HG03025 (cell line): ENCODE measurements around the gene TNFAIP8L1.
"Not testable (repeated sequence)": the region's sequence is repeated elsewhere in the genome, so short reads cannot be mapped to it uniquely, and the experiment has no call there.

ENCODE experiments used
- ATAC-seq: cut with Tn5 transposase; IDR thresholded peaks from one replicate; pipeline ENCODE4 v1.9.1; 2021; ENCODE audit warnings: mild to moderate bottlenecking, moderate library complexity; ENCODE audit not compliant: unreplicated experiment, low FRiP score

Gene TNFAIP8L1

DNA sequence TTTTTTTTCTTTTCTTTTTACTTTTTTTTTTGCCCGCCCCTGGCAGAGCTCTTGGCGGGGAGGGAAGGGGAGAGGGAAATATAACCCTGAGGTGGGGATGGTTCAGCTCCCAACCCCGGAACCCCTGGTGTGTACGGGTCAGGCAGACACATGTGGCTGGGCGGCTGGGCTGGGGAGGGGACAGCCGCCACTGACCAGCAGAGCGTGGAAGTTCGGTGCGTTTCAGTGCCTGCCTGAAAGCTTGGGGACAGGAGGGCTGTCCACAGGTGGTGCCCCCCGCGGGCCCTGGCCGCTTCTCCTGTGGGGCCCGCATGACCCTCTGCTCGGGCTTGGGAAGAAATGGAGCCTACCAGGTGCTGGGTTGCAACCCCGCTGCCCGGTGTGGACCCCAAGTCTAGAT is 36.0 kb downstream of the TNFAIP8L1 start:
- no peak for ATAC-seq

DNA sequence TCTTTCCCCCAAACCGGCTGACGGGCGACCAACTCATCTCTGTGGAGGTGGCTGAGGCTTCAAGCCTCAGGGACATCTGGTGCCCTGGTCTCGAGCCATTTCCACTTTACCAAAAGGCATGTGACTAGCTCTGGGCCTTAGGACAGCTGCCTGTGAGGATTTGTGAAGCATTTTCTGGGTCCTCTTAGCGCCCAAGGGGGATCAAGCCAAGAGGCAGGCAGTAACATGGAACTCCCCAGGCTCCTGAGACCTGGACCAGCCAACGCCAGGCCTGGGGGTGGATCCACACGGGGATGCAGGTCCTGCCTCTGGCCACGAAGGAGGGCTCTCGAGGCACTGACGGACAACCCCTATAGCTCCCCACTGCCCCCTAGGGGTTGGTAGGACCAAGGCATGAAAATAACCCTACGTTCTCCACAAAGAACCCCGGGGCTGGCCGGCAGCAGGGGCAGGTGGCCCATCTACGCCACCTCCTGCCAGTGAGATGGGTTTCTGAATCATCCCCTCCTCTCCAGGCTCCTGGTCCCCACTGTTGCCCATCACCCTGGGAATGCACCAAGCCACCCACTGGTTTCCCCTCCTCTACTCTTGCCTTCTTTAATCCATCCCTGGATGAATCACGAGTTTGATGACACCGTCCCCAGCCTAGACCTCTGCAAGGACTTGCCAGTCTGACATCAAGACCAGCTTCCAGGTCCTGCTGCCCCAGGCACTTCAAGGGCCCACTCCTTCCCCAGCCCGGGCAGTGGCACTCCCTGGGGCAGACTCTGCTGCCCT is 37.8 kb downstream of the TNFAIP8L1 start:
- ATAC-seq = no peak

DNA sequence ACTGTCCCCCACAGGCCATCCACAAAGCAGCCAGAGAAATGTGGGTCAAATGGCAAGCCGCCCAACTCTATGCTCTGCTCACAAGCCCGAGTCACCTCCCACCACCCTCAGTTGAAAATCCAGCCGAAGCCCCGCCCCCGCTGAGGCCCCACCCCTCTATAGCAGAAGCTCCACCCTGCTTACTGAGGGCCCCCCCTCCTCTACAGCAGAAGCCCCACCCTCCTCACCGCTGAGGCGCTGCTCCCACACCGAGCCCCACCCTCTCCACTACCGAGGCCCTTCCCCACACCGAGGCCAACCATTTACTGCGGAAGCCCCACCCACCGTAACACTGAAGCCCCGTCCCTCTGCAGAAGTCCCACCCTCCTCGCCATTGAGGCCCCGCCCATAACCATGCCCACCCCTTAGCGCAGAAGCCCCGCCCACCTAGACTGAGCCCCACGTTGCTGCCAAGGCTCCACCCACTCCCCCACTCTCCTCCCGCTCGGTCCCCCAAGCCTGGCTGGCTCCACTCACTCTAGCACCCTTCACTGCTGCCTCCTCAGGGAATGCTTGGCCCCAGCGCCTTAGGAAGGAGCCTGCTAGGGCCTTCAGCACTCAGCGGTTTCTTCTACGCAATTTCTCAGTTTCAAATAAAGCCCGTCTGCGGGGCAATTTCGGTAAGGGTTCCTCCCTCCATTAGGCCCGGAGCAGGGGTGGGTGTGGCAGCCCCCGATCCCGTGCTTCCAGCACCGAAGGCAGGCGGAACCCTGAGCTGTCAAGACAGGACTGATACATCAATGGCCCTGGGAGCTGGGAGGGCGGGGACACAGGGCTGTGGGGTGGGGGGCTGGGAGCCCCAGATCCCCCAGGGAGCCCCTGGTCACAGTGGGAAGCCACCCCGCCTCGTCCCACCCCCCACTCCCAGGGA is 39.8 kb downstream of the TNFAIP8L1 start:
- no peak for ATAC-seq

DNA sequence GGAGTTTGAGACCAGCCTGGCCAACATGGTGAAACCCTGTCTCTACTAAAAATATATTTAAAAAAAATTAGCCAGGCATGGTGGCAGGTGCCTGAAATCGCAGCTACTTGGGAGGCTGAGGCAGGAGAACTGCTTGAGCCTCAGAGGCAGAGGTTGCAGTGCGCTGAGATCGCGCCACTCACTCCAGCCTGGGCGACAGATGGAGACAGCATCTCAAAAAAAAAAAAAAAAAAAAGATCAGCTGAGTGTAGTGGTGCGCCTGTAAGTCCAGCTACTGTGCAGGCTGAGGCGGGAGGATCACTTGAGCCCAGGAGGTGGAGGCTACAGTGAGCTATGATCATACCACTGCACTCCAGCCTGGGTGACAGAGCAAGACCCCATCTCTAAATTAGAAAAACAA is 40.7 kb downstream of the TNFAIP8L1 start:
- ATAC-seq = not testable (repeated sequence)

DNA sequence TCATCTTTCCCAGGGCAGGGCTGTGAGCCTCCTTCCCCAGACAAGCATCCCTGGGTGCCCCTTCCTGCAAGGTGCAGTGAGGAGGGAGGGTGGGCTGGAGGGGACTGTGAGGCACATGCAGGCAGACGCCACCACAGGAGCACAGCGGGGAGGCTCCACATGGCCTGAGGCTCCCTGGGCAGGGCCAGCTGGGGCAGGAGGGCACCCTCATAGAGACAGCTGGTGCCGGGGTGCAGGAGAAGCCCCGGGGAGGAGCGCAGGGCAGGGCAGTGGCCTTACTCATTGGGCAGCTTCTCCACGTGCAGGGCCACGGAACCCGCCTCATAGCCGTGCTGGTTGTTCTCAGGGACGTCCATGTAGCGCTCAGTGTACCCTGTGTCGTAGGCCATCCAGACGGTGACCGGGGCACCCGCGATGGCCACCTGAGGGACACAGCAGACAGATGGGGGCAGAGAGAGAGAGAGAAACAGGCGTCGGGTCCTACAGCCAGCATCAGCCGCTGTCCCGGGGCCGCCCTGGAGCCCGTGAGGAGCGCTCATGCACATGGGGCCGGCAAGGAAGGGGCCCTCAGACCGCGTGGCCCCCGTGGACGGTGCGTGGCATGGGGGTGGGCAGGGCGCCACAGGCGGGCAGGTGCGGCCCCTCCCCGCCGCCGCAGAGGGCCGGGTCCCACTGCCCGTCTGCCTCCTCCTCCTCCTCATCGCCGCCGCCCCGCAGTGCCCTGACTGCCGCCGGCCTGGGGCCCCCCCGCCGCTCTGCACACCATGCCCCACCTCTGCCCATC is 43.3 kb downstream of the TNFAIP8L1 start:
- no peak for ATAC-seq

DNA sequence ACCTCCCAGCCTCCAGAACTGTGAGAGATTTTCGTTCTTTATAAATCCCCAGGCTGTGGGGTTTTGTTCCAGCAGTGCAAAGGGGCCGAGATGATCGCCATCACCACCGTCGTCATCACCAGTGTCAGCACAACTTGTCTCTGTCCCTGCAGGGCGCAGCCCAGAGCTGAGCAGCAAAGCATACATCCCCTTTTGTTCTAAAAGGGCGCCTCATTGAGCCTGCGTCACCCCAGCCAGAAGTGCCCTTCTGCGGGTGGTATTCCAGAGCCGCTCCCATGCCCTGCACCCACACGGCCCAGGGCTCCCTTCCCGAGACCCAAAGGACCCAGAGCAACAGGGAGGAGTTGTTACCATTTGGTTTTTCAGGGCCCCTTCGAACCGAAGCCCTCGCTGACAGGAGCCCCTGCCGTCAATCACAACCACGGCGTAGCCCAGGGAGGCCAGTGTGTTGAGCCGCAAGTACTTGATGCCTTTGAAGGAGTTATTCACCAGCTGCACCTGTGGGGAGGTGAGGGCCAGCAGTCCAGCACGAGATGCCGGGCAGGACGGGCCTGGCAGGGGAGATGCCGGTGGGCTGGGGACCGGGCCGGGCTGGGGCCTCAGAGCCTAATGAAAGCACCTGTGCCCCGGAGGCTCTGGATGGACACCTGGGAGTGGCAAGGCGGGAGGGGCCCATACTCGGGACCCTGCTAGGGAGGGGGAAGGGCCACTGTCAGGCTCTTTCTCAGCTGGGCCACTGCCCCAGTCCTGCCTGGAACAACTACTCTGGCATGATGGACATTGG is 45.2 kb downstream of the TNFAIP8L1 start:
- no peak for ATAC-seq

DNA sequence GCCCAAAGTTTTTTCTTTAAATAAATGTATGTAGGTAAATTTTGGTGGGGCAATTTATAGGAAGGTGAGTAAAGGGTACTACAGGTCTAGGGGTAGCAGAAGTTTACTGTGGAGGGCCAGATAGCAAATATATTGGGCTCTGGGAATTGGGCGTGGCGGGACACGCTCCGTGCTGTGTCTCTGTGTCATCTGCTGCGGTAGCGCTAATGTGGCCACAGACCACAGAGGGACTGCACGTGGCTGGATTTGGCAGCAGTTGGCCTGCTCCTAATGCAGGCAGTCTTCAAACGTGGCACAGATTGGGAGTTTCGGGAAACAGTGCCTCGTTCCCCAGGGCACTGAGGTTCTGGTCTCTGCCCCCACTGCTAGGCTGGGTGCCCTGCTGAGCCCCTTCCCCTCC is 47.4 kb downstream of the TNFAIP8L1 start:
- ATAC-seq = no peak

DNA sequence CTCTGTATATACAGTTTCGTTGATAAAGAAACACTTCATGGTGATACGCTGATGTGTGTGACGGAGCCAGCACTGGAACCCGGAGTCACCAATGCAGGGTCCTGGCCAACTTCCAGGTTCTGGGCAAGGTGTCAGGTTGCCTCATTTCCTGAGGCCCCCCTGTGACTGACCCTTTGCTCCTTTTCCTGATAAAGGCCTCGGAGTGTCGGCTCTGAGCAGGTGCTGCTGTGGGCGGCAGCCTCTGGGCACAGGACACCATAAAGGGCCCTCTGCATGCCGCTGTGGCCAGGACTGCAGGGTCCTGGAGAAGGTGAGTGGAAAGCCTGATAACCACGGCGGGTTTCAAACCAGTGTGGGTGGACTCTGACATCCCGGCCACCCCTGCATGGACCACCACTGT is 48.1 kb downstream of the TNFAIP8L1 start:
- ATAC-seq = no peak

DNA sequence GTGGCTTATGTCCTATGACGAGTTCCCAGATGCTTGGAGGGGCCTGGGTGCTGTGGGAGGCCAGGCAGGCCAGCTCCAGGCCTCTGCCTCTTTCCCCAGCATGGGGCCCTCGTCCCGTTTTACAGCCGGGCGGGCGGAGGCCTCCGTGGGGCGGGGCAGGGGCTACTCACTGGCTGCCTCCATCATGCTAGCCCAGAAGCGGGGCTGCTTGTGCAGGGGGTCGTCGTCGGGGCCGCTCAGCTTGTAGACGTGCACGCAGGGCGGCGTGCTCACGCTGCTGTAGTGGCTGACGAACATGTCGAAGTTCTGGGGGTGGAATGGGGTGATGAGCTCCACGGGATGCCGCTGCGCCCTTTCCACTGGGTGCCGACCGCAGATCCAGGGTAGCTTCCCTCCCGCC is 49.3 kb downstream of the TNFAIP8L1 start:
- no peak for ATAC-seq

DNA sequence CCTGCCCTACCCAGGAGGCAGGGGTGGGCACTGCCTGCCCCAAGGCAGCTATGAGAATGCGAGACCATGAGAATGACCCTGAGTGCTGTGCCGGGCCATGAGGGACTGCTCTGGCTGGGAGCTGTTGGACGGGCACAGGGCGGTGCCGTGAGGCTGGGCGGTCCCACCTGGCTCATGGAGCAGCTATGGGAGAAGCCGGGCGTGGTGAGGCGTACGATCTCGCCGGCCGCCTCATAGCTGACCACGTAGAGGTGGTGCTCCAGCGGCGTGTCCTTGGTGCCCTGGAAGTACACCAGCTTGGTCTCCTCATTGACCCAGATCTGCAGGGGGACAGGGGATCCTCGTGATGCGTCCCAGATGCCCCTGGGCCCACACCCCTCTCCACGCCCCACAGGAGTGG is 50.1 kb downstream of the TNFAIP8L1 start:
- no peak for ATAC-seq

DNA sequence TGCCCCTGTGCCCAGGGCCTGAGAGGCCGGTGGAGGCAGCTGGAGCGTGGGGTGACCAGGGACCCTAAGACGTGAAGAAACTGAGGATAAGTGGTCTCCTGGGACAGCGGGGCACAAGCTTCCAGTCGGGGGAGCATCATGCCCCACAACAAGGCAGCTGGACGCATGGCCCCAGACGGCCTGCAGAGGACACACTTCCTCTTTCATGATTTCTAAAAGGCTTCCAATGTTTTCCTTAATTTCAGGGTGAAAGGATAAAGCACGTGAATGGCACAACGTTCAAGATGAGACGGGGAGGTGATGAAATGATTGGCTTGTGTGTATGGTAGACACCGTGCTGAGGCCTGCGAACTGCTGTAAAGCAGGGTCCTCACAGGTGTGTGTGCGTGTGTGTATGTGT is 51.0 kb downstream of the TNFAIP8L1 start:
- ATAC-seq = no peak

DNA sequence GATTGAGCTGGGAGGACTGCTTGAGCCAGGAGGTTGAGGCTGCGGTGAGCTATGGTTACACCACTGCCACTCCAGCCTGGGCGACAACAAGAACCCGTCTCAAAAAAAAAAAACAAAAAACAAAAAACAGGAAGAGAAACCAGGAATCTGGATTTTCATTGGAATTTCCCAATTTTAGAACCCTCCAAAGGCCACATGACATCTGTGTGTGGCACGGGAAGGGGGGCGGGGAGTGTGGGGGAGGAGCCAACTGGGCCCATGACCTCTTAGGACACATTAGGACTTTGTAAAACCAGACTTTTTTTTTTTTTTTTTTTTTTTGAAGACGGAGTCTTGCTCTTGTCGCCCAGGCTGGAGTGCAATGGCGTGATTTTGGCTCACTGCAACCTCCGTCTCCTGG is 52.1 kb downstream of the TNFAIP8L1 start:
- ATAC-seq = no peak

DNA sequence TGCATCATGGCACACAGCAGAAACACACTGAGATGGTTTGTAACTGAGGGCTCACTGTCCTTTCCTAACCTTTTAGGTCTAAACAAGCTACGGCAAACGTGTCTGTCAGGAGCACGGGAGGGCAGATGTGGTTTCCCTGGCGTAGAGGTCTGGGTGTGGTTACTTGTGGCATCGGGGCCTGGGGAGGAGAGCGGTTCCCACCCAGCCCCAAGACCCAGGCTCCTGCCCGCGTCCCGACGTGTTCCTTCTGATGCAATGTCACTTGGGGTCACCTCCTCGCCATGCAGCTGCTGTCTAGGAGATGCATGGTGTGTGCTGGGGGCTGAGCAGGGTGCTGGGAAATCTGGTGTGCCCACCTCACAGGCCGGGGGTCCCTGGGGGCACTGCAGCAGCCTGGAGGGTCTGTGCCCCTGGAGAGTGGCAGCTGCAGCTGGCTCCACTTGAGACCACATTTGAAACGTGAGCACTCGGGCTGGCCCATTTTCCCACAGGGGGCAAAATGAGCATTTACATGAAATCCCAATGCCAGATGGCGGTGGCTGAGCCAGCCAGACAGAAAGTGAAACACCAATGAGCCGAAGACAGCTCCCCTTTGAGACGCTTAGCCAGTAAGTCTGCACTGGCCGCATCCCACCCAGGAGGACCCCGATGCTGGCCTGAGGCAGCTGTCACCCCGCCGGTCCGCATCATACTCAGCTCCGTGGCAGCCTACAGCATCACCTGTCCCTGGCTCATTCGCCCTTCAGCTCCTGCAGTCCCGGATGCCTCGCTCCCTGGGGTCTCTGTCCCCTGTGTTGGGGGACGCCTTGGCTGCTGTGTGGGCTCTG is 53.1 kb downstream of the TNFAIP8L1 start:
- no peak for ATAC-seq

DNA sequence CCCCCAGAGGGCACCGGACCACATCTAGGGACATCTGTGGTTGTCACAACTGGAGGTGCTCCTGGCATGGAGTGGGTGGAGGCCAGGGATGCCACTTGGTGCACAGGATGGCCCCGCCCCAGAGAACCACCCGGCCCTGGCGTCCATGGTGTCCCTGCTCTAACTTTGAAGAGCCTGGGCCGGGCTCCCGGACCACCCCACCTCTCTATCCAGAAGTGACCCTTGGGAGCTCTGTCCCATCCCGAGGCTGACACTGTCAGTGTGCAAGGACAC is 53.7 kb downstream of the TNFAIP8L1 start:
- ATAC-seq = no peak

DNA sequence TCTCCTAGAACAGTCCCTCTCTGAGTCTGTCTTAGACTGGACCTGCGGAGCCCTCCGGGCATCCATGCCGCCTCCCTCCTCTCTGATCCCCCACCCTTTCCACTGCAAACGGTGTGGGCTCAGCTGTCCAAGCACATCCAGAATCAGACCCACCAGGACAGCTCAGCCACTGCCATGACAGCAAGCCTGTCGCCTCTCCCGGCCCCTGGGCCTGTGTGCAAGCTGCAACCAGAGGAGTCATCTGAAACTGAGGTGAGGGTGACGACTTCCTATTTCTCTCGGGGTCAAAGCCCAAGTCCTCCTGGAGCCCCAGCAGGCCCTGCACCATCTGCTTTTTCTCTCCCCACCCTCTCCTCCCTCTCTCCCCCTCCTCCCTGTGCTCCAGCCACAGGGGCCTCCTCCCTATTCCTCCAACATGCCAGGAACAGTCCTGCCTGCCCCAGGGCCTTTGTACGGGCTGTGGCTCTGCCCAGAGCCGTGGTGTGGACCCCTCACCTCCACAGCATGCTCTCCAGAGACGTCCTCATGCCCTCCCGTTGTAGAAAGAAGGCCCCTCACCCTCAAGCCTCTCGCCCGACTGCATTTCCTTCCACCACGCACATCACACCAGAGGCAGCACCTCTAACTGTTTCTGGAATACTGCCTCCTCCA is 54.3 kb downstream of the TNFAIP8L1 start:
- ATAC-seq = no peak

DNA sequence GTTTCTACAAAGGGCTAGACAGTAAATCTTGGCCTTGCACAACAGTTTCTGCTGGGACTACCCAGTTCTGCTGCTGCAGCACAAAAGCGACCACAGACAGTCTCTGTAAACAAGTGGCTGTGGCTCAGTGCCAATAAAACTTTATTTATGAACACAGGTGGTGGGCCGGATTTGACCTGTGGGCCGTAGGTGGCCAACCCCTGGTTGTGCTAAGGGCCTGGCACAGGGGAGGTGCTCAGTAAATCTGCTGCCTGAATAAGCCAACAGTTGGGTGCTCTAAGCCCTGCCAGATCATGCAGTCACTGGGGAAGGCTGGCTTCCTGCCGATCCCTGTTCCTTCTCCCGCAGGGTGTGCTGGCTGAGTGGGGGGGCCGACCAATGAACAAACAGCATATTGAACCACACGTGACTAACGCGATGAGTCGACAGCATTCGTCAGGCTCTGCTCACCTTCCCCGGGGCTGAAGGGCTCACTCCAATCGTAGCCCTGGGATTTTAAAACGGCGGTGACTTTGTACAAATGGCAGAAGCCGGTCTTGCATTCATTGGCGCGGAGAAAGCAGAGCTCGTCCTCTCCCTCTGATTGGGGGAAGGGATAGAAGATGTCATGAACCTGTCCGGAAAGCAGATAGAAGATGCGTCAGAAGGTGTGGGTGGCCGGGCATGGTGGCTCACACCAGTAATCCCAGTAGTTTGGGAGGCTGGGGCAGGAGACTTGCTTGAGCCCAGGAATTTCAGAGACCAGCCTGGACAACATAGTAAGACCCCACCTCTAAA is 55.1 kb downstream of the TNFAIP8L1 start:
- ATAC-seq = no peak

DNA sequence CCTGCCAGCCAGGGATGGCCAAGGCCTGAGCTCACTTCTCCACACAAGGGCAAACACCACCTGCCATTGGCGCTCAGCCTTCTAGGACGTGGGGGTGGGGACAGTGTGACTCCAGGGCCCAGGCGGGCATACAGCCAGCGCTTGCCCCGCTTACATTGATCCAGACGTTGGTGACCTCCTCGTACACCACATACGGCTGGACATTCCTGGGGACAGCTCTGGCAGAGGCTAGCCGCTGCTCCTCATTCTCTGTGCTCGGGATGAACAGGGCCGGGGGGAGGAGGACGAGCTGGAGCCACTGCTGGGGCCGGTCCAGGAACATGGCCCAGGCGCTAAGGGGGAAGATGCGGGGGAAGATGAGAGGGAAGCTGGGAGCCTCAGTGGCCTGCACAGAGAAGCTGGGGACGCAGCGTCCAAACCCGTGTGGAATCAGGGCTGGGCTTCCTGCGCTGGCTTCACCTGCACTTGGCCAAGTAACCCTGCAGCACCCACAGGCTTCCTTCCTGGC is 56.0 kb downstream of the TNFAIP8L1 start:
- no peak for ATAC-seq

DNA sequence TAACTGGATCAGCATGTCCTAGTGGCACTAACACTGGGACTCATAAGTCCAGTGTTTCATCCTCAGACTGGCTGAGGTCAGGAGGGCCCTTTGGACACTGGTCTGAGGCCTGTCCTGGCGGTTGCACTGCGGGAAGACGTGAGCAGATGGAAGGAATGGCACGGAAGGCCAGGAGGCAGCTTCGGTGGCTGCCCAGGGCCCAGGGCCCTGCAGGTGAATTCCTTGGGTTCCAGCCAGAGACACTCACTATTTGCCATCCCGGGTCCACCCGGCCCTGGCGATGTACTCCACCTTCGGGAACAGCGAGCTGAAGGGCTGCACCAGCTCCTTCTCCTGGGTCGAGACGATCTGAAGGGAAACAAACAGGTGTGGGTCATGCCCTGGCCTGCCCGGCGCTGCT is 58.0 kb downstream of the TNFAIP8L1 start:
- no peak for ATAC-seq
